GM21529 (cell line): Measurements from ENCODE around the gene COL2A1.

Experiments
- ATAC-seq: cut with Tn5 transposase; IDR thresholded peaks from one replicate; pipeline ENCODE4 v1.9.1; 2021; ENCODE audit not compliant: unreplicated experiment

COL2A1 gene

GRCh38 chr12:48030173-48030650 lies 25.9 kb upstream of the COL2A1 start:
- ATAC-seq, result no peak

- ATAC-seq, result no peak
Observed at GRCh38 chr12:48029491-48030172, 25.4 kb upstream of the COL2A1 start.

- no peak for ATAC-seq
Observed at GRCh38 chr12:48028541-48029431, 24.5 kb upstream of the COL2A1 start.

- no peak for ATAC-seq
Observed at GRCh38 chr12:48027183-48028002, 23.1 kb upstream of the COL2A1 start.

DNA sequence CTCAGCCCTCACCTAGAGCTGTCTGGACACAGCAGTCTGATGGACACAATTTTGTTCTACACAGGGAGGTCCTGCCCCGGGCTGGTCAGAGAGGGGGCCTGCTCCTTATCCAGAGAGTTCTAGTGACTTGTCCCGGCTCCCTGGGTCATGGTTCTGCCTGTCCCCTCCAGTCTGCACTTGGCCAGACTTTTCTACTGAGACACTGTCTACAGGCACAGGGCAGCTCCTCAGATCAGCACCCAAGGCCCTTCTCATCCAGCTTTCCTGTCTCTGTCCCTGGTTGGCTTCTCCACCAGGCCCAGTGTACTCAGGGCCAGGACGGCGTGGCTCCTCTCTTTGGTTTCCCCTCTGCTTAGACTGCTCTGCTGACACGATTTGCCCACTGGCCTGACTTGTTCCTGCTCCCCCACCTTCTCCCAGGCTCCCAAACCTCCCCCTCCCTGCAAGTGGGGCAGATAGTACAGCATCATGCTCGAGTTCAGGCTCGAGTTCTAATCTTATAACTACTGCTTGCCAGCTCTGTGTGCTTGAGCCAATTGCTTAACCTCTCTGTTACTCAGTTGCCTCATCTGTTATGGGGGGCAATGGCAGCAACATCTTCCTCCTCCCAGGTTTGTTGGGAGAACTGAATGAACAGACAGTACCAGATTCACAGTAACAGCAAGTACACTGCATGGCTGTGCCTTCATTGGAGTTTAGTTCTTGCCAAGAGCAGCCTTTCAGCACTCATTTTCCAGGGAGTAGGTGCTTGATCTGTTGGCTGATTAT lies 22.0 kb upstream of the COL2A1 start:
- ATAC-seq, result no peak

- no peak for ATAC-seq
Observed at GRCh38 chr12:48025281-48025680, 21.0 kb upstream of the COL2A1 start.

DNA sequence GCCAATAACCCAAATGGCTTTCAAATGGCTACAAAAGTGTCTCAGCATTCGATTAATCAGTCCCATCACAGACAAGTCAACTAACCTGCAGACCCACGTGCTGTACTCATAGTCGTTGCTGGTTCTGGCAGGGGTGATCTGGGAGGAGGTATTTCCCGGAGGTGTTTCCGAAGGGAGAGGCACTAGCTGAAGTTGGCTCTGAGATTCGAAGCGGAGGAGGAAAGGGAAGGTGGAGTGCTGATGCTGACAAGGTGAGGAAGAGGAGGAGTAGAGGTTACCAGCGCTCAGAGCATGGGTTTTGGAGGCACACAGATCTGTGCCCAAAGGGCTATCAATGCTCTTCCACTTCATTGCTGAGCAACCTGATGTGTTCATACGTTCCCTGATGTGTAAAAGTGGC lies 20.5 kb upstream of the COL2A1 start:
- no peak for ATAC-seq

- ATAC-seq, result no peak
Observed at GRCh38 chr12:48023386-48023785, 19.1 kb upstream of the COL2A1 start.

DNA sequence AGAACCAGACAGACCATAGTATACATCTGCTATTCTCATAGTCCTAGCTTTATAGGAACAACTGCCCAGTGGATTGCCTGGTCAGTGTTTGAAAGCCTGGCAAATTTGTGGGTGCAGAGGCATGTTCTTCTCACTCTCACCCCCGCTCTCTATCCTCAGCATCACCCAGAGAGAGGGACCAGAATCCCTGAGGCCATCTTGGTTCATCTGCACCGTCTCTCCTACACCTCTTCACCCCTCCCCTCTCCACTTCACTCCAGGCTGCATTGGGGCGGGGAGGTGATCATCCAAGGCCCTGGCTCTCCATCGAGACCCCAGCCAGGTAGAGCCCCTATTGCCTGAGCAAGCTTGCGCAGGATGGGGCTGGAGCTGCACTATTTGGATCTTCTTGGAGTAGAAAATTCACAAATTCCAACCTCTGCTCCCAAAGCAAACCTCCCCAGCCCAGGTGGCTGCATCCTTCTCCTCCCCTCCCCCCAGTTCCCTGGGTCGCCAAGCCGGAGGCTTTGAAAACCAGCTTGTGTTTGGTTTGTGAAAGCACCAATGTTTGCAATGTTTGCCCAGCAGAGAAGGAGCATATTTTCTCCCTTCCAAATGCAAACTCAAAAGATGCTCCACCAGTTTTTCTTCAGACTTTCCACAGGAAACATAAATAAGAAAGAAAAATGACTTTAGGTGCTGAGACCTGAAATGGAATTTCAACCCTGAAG lies 18.6 kb upstream of the COL2A1 start:
- no peak for ATAC-seq

- no peak for ATAC-seq
Observed at GRCh38 chr12:48022180-48022521, 17.9 kb upstream of the COL2A1 start.

DNA sequence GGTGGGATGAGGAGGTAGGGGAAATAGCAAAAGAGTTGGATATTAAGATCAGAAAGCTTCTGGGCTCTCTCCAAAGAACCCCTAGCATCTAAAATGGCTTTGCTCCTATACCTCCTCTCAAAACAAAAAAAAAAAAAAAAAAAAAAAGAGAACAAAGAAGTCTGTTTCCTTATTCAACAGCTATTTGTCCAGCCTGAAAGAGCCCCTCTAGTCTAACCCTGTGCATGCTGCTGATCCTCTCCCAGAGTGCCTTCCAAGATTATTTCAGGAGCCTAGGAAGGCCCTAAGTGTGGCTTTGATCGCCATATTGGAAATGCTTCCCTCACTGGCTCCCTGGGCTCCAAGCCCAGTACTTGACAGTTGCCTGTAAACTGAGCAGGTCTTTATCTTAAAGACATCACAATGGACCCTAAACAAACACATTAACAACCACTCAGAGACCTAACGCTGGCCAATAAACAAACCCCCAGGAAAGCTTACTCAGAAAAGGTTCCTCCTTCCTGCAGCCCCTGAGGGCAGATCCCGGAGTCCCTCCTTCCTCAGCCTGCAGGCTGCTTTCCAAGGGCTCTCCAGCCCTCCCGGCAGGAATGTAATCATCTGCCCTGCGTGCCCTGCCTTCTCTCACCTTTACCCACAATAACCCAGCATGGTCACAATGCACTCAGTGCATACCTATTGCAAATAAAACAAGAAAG lies 17.4 kb upstream of the COL2A1 start:
- ATAC-seq, result no peak

- no peak for ATAC-seq
Observed at GRCh38 chr12:48019639-48020265, 15.5 kb upstream of the COL2A1 start.

DNA sequence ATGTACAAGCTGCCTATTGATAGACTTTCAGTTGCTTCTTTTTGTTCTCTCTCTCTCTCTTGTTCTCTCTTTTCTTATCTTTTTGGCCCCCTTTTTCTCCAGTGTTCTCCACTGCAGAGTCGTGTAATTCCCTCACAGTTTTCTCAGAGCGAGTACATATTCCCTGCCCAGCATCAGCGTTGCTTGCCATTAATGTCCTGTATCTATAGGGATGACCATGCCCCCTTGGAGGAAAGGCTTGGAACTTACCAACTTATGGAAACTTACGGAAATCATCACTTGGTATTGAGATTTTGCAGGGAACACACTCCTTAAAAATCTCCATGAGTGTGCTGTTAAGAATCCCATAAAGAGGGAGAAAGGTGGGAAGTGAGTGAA lies 14.3 kb upstream of the COL2A1 start:
- no peak for ATAC-seq

GRCh38 chr12:48017921-48018617 lies 13.8 kb upstream of the COL2A1 start:
- no peak for ATAC-seq

DNA sequence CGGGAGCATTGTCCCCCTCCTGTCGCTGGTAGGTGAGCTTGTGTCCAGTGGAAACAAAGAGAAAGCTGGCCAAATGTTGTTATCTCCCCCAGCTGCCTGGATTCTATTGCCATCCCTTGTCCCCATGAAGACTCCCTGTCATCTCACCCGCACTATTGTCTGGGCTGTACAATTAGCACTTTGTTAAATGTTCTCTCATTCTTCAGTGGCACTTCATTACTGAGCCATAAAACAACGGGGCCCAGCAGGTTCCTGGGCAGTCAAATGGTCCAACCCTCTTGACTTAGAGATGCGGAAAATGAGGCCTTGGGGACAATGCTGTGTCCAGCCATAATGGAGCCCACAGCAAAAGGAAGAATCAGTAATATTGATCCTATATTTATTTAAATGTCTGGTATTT lies 13.2 kb upstream of the COL2A1 start:
- no peak for ATAC-seq

GRCh38 chr12:48016373-48017020 lies 12.2 kb upstream of the COL2A1 start:
- ATAC-seq, result no peak

DNA sequence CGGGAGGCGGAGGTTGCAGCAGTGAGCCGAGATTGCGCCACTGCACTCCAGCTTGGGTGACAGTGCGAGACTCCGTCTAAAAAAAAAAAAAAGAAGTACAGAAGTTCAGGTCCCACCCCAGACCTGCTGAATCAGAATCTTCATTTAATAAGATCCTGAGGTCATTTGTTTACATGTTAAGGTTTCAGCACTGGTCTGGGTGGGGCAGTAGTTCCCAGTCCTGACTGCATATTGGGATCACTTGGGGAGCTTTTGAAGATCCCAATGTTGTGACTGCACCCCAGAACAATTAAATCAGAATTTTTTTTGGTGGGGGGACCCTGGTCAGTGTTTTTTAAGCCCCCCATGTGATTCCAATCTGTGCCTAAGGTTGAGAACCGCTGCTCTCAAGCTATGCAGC lies 11.7 kb upstream of the COL2A1 start:
- no peak for ATAC-seq

GRCh38 chr12:48015129-48015528 lies 10.9 kb upstream of the COL2A1 start:
- ATAC-seq, result no peak
